GM12878 (cell line): ENCODE data around the gene CKMT2. TPM values are rescaled to one million over a fixed set of nuclear protein-coding genes. Genes with fewer than 3 reads are reported as not detected.

ENCODE experiments used
- ATAC-seq: fragments of 200-7000 bp; cut with Tn5 transposase; 3 replicates; pipeline ENCODE4 v1.9.1; 2020; ENCODE audit warnings: mild to moderate bottlenecking, moderate library complexity
- BruUV-seq: library from RNA; stranded (reverse); fragments of 400-500 nt; replicated peaks from 2 replicates; lab custom pipeline; 2021; lab: Mats Ljungman, UMichigan
- CTCF ChIA-PET: fragments of 300-600 bp; sonication (Branson Sonifier 250); formaldehyde crosslinking; extraction: SDS; loops from one replicate; lab custom pipeline; 2021; ENCODE audit warnings: inconsistent platforms; lab: Yijun Ruan, JAX
- POLR2A ChIA-PET: fragments of 350-600 bp; formaldehyde crosslinking; extraction: SDS; loops from one replicate; lab custom pipeline; 2021; ENCODE audit warnings: inconsistent platforms; lab: Charles Lee
- RAD21 ChIA-PET: fragments of 300-600 bp; sonication (Branson Sonifier 250); formaldehyde crosslinking; loops from one replicate; lab custom pipeline; 2023; ENCODE audit warnings: antibody characterized with exemption; ENCODE audit not compliant: unreplicated experiment; lab: Charles Lee
- SMC1A ChIA-PET: fragments of 300-600 bp; sonication (Branson Sonifier 250); formaldehyde crosslinking; loops from one replicate; lab custom pipeline; 2023; ENCODE audit not compliant: unreplicated experiment, uncharacterized antibody; lab: Charles Lee
- DNase-seq: peaks from one replicate; pipeline ENCODE4 v3.0.0-alpha.2; 2011; ENCODE audit warnings: low read depth, low spot score
- FAIRE-seq: peaks from 3 replicates; lab custom pipeline; 2011; peaks lifted over from hg19 to GRCh38; lab: Jason Lieb, UNC
- H2AFZ ChIP-seq: 2 replicates; pipeline ENCODE4 v1.6.0; 2011; ENCODE audit warnings: low read depth, low read length, control low read depth; ENCODE audit not compliant: control insufficient read depth
- H3K27ac ChIP-seq: 2 replicates; pipeline ENCODE4 v1.5.1; 2011; ENCODE audit warnings: control low read depth; ENCODE audit not compliant: control insufficient read depth, insufficient read depth
- H3K27me3 ChIP-seq, 2 experiments: replicated peaks in 1 of 2; 2 replicates each; pipeline versions ENCODE4 v1.6.0 to v1.6.1; 2011; ENCODE audit warnings: low read length in 1 of 2; ENCODE audit not compliant: control insufficient read depth in 2 of 2, insufficient read depth in 2 of 2
- H3K36me3 ChIP-seq, 2 experiments: 2 replicates each; pipeline ENCODE4 v1.5.1; 2011; ENCODE audit warnings: low read length in 1 of 2; ENCODE audit not compliant: control insufficient read depth in 2 of 2, insufficient read depth in 2 of 2
- H3K4me1 ChIP-seq: 2 replicates; pipeline ENCODE4 v1.6.1; 2011; ENCODE audit warnings: mild to moderate bottlenecking, low read length, moderate library complexity, mixed read lengths; ENCODE audit not compliant: control insufficient read depth, insufficient read depth
- H3K4me2 ChIP-seq: 2 replicates; pipeline ENCODE4 v1.6.0; 2011; ENCODE audit warnings: control low read depth; ENCODE audit not compliant: control insufficient read depth, insufficient read depth
- H3K4me3 ChIP-seq: fragments of 200-600 bp; sonication (generic); 2 replicates; pipeline ENCODE4 v1.5.1; 2016
- H3K79me2 ChIP-seq: 2 replicates; pipeline ENCODE4 v1.6.0; 2011; ENCODE audit warnings: low read length; ENCODE audit not compliant: control insufficient read depth, insufficient read depth
- H3K9ac ChIP-seq: 2 replicates; pipeline ENCODE4 v1.8.0; 2011; ENCODE audit warnings: low read length, control low read depth, mixed read lengths; ENCODE audit not compliant: control insufficient read depth, insufficient read depth
- H3K9me3 ChIP-seq: replicated peaks from 3 replicates; pipeline ENCODE4 v1.5.1; 2011; ENCODE audit warnings: mild to moderate bottlenecking, low read length; ENCODE audit not compliant: control insufficient read depth, insufficient read depth
- H4K20me1 ChIP-seq: 2 replicates; pipeline ENCODE4 v1.6.0; 2011; ENCODE audit not compliant: control insufficient read depth, insufficient read depth
- E4F1 ChIP-seq: fragments of 450-650 bp; IDR thresholded peaks from 2 replicates; pipeline ENCODE4 v1.6.1; 2018; ENCODE audit warnings: borderline replicate concordance, mild to moderate bottlenecking; ENCODE audit not compliant: partially characterized antibody
- EP300 ChIP-seq, 2 experiments: fragments of 150-350 bp in 1 of 2; IDR thresholded peaks; 2 replicates each; pipeline ENCODE4 v1.6.1; 2011 to 2012; ENCODE audit warnings: low read depth in 2 of 2, low read length in 2 of 2, borderline replicate concordance in 1 of 2, improper control_type of control experiment in 1 of 2, inconsistent platforms in 1 of 2; ENCODE audit not compliant: control insufficient read depth in 1 of 2
- FOS ChIP-seq: IDR thresholded peaks from 3 replicates; pipeline ENCODE4 v1.6.1; 2011; ENCODE audit warnings: borderline replicate concordance; ENCODE audit not compliant: insufficient read length; ENCODE audit errors: extremely low read depth
- NFXL1 ChIP-seq: fragments of 450-650 bp; IDR thresholded peaks from 2 replicates; pipeline ENCODE4 v1.6.1; 2017; ENCODE audit warnings: antibody characterized with exemption, mild to moderate bottlenecking, borderline replicate concordance
- RB1 ChIP-seq: fragments of 450-650 bp; formaldehyde crosslinking; IDR thresholded peaks from 2 replicates; pipeline ENCODE4 v1.6.1; 2017; ENCODE audit warnings: mild to moderate bottlenecking, borderline replicate concordance
- RCOR1 ChIP-seq: conservative IDR thresholded peaks from 2 replicates; pipeline ENCODE4 v1.6.1; 2012; ENCODE audit warnings: low read depth, low read length, improper control_type of control experiment
- RFX5 ChIP-seq: IDR thresholded peaks from 2 replicates; pipeline ENCODE4 v1.6.1; 2011; ENCODE audit warnings: low read depth, low read length, improper control_type of control experiment
- SREBF2 ChIP-seq: IDR thresholded peaks from 2 replicates; pipeline ENCODE4 v1.6.1; 2012; ENCODE audit warnings: mild to moderate bottlenecking, low read length
- ZZZ3 ChIP-seq: IDR thresholded peaks from 2 replicates; pipeline ENCODE4 v1.6.1; 2011; ENCODE audit warnings: low read depth; ENCODE audit not compliant: control insufficient read depth, insufficient read length
- WGBS: methylation state at CpG from one replicate; pipeline ENCODE4 v1.1.6; 2016; ENCODE audit warnings: low lambda C conversion rate; ENCODE audit not compliant: insufficient replicate concordance, insufficient coverage; ENCODE audit errors: missing lambda C conversion rate; 5-methylcytosine and 5-hydroxymethylcytosine counted together
- in situ Hi-C: fragments of 300-500 bp; cut with MboI; formaldehyde crosslinking; loops from 9 replicates; pipeline ENCODE4 v1.14.3; 2018; ENCODE audit warnings: mixed read lengths
- intact Hi-C: fragments of 100-400 bp; cut with micrococcal nuclease; formaldehyde crosslinking; loops from one replicate; pipeline ENCODE4 v1.14.2; 2022; ENCODE audit not compliant: unreplicated experiment
- polyA plus RNA-seq, 11 experiments: library from polyadenylated mRNA; depleted of rRNA in 4 of 11; unstranded in 6 of 11; stranded (reverse) in 5 of 11; fragments of >200 nt; fragmentation: Nextera tagmentation in 4 of 11; fragmentation: Illumina TruSeq in 1 of 11; extraction: Ambion mirVana in 4 of 11; extraction: Trizol in 1 of 11; gene quantifications; 1 replicate in 1 of 11; 2 replicates in 10 of 11; pipeline versions ENCODE4 v1.2.1 to v1.2.3, GENCODE V29; 2011 to 2016; ENCODE audit warnings: inconsistent platforms in 2 of 11, missing spikeins in 2 of 11, low read depth in 1 of 11
- total RNA-seq, 4 experiments: library from RNA; depleted of rRNA in 3 of 4; stranded (reverse); fragments of >200 nt in 3 of 4; fragmentation: Illumina TruSeq in 1 of 4; extraction: Trizol in 1 of 4; gene quantifications; 2 replicates each; pipeline versions ENCODE4 v1.2.1 to v1.2.3, GENCODE V29; 2013 to 2021
- TF ChIP-seq, protein P1 (sequence below): fragments of 150-350 bp; IDR thresholded peaks from 2 replicates; pipeline ENCODE4 v1.6.1; 2016; ENCODE audit warnings: low read depth, low read length
- TF ChIP-seq, protein P2 (sequence below): fragments of 450-650 bp; IDR thresholded peaks from 2 replicates; pipeline ENCODE4 v1.6.1; 2017; ENCODE audit warnings: antibody characterized with exemption, mild to moderate bottlenecking, moderate library complexity

CKMT2 gene
- total and polyA plus RNA-seq, 10 of the 15 experiments (the other 5 are each of a cell fraction or from before 2014, with no cell fraction given): 0.70 to 1.2 TPM; not detected in 8

GRCh38 chr5:81242906-81243436 is 9.8 kb downstream of the CKMT2 start:
- in situ Hi-C loops: no loop called here
- CTCF ChIA-PET: interaction anchor here (1.0 to 3.5 kb wide), 7 partner anchors 11 to 58 kb away, joined by 3 to 40 read pairs (median 4); partner anchors contain the start of gene ZCCHC9
- WGBS: 80% methylated on average over 4 of the region's 4 CpGs
- no peak for TF ChIP-seq NFXL1
- no peak for TF ChIP-seq FOS
- no peak for TF ChIP-seq RB1
- no peak for TF ChIP-seq RFX5
- TF ChIP-seq E4F1: no peak
- TF ChIP-seq, protein P1, sequence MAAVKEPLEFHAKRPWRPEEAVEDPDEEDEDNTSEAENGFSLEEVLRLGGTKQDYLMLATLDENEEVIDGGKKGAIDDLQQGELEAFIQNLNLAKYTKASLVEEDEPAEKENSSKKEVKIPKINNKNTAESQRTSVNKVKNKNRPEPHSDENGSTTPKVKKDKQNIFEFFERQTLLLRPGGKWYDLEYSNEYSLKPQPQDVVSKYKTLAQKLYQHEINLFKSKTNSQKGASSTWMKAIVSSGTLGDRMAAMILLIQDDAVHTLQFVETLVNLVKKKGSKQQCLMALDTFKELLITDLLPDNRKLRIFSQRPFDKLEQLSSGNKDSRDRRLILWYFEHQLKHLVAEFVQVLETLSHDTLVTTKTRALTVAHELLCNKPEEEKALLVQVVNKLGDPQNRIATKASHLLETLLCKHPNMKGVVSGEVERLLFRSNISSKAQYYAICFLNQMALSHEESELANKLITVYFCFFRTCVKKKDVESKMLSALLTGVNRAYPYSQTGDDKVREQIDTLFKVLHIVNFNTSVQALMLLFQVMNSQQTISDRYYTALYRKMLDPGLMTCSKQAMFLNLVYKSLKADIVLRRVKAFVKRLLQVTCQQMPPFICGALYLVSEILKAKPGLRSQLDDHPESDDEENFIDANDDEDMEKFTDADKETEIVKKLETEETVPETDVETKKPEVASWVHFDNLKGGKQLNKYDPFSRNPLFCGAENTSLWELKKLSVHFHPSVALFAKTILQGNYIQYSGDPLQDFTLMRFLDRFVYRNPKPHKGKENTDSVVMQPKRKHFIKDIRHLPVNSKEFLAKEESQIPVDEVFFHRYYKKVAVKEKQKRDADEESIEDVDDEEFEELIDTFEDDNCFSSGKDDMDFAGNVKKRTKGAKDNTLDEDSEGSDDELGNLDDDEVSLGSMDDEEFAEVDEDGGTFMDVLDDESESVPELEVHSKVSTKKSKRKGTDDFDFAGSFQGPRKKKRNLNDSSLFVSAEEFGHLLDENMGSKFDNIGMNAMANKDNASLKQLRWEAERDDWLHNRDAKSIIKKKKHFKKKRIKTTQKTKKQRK: no peak
- TF ChIP-seq EP300 (IDR thresholded peaks at IDR 0.05; ENCODE audit: borderline replicate concordance in 1 of 2, control insufficient read depth in 1 of 2, low read depth in 2 of 2, low read length in 2 of 2): no peak
- TF ChIP-seq RCOR1: no peak
- TF ChIP-seq SREBF2: no peak
- TF ChIP-seq, protein P2, sequence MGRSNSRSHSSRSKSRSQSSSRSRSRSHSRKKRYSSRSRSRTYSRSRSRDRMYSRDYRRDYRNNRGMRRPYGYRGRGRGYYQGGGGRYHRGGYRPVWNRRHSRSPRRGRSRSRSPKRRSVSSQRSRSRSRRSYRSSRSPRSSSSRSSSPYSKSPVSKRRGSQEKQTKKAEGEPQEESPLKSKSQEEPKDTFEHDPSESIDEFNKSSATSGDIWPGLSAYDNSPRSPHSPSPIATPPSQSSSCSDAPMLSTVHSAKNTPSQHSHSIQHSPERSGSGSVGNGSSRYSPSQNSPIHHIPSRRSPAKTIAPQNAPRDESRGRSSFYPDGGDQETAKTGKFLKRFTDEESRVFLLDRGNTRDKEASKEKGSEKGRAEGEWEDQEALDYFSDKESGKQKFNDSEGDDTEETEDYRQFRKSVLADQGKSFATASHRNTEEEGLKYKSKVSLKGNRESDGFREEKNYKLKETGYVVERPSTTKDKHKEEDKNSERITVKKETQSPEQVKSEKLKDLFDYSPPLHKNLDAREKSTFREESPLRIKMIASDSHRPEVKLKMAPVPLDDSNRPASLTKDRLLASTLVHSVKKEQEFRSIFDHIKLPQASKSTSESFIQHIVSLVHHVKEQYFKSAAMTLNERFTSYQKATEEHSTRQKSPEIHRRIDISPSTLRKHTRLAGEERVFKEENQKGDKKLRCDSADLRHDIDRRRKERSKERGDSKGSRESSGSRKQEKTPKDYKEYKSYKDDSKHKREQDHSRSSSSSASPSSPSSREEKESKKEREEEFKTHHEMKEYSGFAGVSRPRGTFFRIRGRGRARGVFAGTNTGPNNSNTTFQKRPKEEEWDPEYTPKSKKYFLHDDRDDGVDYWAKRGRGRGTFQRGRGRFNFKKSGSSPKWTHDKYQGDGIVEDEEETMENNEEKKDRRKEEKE: no peak
- TF ChIP-seq ZZZ3: no peak

More at GRCh38 chr5:81242906-81243436, 9.8 kb downstream of the CKMT2 start:
- DNase-seq (no peak), FAIRE-seq (no peak), ATAC-seq (peak; percentile 62)
- intact Hi-C loops: no loop called here
- BruUV-seq: no TSS peak
- no peaks in the 10 kb centered on the region for H3K79me2 ChIP-seq
- H3K4me3 ChIP-seq: no peak overlapping the region
- no peak overlapping the region for H3K4me2 ChIP-seq
- no peak overlapping the region for H3K9ac ChIP-seq
- no peaks in the 10 kb centered on the region for H3K27me3 ChIP-seq
- H4K20me1 ChIP-seq: no peaks in the 10 kb centered on the region
- ChIA-PET POLR2A (interaction anchor here (0.5 to 1.0 kb wide), 2 partner anchors 59 to 383 kb away, joined by 3 read pairs; partner anchors contain the start of gene ZCCHC9), RAD21 (interaction anchor here (1.0 to 1.4 kb wide), 3 partner anchors 29 to 57 kb away, joined by 3 to 9 read pairs (median 5); no protein-coding TSS in a partner anchor), SMC1A (interaction anchor here (0.5 to 1.8 kb wide), 9 partner anchors 10 to 422 kb away, joined by 3 to 9 read pairs (median 3); partner anchors contain the start of gene CKMT2)
- H3K9me3 ChIP-seq: no peaks in the 10 kb centered on the region
- H3K27ac ChIP-seq: no peak overlapping the region
- H3K4me1 ChIP-seq: peaks cover 3% of the 10 kb centered on the region; the same call in 1 of the 2 replicates
- no peaks in the 10 kb centered on the region for H3K36me3 ChIP-seq
- no peak overlapping the region for H2AFZ ChIP-seq
